ENCODE data around the gene DDX56.
"Not testable (repeated sequence)": the region's sequence is repeated elsewhere in the genome, so short reads cannot be mapped to it uniquely, and the experiment has no call there.

DDX56 gene

DNA sequence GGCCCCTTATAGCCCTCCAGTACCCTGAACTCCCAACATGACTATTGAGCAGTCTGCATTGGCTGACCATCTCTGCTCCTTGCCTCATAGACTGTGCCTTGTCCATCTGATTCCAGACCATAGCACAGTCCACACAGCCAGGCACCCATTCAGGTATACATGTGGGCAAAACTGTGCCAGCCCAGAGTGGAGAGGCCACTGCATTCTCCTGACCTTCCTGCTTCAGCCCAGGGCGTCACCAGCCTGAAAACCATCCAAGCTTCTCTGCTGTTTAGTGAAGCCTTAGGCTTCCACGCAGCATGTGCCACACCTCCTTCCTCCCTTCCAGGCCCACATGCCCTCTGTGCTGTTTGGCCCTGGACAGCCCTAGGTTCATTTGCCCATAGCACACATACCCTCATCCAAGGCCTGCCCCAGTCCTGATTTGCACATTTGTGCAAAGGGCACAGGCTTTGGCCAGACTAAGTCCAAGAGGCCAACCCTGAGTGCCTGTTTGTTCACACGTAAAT lies 10.5 kb downstream of the DDX56 start:
- DNase-seq (ENCODE audit: low spot score), result peak; percentile 52
- H3K4me3 ChIP-seq, result no peak overlapping the region
- H3K27ac ChIP-seq, result no peak overlapping the region
- TF ChIP-seq, protein P1, sequence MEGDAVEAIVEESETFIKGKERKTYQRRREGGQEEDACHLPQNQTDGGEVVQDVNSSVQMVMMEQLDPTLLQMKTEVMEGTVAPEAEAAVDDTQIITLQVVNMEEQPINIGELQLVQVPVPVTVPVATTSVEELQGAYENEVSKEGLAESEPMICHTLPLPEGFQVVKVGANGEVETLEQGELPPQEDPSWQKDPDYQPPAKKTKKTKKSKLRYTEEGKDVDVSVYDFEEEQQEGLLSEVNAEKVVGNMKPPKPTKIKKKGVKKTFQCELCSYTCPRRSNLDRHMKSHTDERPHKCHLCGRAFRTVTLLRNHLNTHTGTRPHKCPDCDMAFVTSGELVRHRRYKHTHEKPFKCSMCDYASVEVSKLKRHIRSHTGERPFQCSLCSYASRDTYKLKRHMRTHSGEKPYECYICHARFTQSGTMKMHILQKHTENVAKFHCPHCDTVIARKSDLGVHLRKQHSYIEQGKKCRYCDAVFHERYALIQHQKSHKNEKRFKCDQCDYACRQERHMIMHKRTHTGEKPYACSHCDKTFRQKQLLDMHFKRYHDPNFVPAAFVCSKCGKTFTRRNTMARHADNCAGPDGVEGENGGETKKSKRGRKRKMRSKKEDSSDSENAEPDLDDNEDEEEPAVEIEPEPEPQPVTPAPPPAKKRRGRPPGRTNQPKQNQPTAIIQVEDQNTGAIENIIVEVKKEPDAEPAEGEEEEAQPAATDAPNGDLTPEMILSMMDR (IDR thresholded peaks at IDR 0.05), result no peak

DNA sequence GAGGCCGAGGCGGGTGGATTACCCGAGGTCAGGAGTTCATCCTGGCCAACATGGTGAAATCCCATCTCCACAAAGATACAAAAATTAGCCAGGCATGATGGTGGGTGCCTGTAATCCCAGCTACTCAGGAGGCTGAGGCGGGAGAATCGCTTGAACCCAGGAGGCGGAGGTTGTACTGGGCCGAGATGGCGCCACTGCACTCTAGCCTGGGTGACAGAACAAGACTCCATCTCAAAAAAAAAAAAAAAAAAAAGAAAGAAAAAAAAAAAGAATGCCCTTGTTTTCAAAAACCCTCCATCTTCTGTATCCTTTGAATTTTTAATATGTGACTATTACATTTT lies 11.1 kb downstream of the DDX56 start:
- DNase-seq (ENCODE audit: low spot score); H3K27ac ChIP-seq: not testable (repeated sequence)

DNA sequence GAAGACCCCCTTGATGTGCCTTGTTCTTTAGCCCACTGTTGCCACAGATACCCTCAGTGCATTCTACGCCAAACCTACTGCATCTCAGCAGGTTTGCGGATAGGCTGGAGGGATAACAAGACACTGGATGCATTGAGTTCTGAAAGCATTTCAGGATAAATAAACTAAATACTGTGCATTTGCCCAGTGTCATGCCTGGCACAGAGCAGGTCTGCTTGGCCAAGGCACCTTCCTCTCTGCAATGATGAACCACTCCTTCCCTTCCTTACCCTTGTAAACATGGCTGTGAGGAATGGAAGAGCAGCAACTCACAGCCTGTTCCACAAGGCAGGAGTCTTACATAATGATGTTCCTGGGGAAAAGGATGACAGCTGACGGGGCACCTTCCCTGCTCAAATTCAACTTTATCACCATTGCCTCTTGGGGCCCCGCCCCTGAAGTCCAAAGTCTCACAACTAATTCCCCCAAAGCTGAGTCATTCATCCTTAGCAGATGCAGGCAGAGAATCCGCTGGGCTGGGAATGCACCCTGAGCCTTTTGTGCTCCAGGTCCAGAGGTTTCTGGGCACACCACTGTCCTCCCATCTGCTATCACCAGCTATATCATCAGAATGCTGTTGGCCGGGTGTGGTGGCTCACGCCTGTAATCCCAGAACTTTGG lies 11.6 kb downstream of the DDX56 start:
- Histone ChIP-seq H3K4me3 (no peak overlapping the region), H3K27ac (no peak overlapping the region)
- no peak for DNase-seq (ENCODE audit: low spot score)
- TF ChIP-seq, protein P1 (IDR thresholded peaks at IDR 0.05), result no peak

More for the DNA sequence above, 11.1 kb downstream of the DDX56 start:
- not testable (repeated sequence) for H3K4me3 ChIP-seq

DNA sequence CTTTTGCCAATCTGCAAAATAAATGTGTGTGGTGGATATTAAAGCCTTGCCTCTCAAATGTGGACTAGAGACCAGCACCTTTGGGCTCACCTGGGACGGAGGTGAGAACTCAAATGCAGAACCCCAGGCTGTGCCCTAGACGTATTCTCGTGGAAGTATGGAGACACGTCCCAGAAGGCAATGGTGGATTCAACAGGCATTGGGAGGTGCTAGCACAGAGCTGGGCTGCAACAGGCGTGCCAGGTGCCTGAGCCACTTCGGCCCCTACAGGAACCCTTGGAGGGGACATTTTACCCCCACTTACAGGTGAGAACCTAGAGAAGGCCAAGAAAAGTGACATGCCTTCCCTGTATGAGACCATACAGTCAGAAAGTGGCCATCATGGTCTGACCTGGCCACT lies 12.2 kb downstream of the DDX56 start:
- no peak overlapping the region for H3K27ac ChIP-seq
- TF ChIP-seq, protein P1 (IDR thresholded peaks at IDR 0.05), result no peak
- H3K4me3 ChIP-seq, result no peak overlapping the region
- no peak for DNase-seq (ENCODE audit: low spot score)

DNA sequence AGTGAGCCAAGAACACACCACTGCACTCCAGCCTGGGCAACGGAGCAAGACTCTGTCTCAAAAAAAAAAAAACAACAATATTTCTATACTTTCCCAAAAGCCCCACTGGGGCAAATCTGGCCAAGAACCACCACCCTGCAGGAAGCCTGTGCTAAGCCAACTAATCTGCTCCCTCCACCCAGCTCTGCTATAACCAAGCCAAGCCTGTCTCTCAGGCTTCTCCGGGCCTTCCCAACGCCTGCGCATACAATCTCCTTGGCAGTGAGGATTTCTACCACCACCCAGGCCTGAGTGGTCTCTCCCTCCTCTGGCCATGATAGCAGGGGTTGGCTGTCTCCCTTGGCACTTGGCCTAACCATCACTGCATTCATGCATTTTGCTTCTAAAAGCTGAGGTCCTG lies 14.2 kb downstream of the DDX56 start:
- TF ChIP-seq, protein P1 (IDR thresholded peaks at IDR 0.05), result no peak
- no peak overlapping the region for H3K27ac ChIP-seq
- H3K4me3 ChIP-seq, result no peak overlapping the region
- peak; percentile 59 for DNase-seq (ENCODE audit: low spot score)

DNA sequence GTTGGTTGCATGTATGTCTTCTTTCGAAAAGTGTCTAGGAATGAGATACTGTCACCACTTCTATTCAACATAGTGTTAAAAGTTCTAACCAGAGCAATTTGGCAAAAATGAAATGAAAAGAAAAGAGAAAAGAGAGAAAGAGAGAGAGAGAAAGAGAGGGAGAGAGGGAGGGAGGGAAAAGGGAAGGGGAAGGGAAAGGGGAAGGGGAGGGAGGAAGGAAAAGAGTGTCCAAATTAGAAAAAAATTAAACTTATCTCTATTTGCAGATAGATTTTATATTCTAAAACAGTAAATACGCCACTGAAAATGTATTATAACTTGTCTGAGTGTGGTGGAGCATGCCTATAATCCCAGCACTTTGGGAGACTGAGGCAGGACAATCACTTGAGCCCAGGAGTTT lies 16.2 kb downstream of the DDX56 start:
- DNase-seq (ENCODE audit: low spot score), result no peak
- no peak overlapping the region for H3K27ac ChIP-seq
- TF ChIP-seq, protein P1 (IDR thresholded peaks at IDR 0.05), result no peak
- no peak overlapping the region for H3K4me3 ChIP-seq

DNA sequence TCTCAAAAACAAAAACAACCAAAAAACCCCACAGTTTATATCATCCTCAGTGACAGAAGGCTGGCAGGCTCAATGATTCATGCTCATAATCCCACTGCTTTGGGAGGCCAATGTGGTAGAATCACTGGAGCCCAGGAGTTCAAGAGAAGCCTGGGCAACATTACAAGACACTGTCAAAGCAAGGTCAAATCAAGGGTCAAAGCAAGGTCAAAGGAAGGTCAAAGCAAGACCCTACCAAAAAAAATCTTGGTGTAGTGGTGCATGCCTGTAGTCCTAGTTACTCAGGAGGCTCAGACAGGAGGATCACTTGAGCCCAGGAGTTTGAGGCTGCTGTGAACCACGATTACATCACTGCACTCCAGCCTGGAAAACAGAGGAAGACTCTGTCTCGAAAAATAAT lies 18.4 kb downstream of the DDX56 start:
- Histone ChIP-seq H3K4me3 (no peak overlapping the region), H3K27ac (no peak overlapping the region)
- TF ChIP-seq, protein P1 (IDR thresholded peaks at IDR 0.05), result no peak
- no peak for DNase-seq (ENCODE audit: low spot score)

DNA sequence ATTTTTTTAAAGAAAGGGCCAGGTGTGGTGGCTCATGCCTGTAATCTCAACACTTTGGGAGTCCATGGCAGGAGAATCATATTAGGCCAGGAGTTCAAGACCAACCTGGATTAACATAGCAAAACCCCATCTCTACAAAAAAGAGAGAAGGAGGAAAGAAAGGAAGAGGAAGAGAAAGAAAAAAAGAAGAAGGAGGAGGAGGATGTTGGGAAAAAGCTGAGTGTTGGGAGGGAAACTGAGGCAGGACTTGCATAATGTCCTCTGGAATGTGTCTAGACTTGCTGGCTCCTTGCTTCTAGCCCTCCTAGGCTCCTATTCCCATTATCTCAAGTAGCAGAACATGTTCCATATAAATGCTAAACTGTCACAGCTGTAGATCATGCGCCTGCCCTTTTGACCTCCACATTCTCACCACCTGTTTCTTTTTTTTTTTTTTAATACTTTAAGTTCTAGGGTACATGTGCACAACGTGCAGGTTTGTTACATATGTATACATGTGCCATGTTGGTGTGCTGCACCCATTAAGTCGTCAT lies 21.2 kb downstream of the DDX56 start:
- not testable (repeated sequence) for DNase-seq (ENCODE audit: low spot score); H3K4me3 ChIP-seq; H3K27ac ChIP-seq

Measured in coronary artery (tissue), 2 donors.